ENCODE data around the gene COL6A2.
"Not testable (repeated sequence)": the region's sequence is repeated elsewhere in the genome, so short reads cannot be mapped to it uniquely, and the experiment has no call there.

COL6A2 gene

GRCh38 chr21:46078978-46079351, 18.9 kb upstream of the COL6A2 start:
- no peak for DNase-seq (ENCODE audit: low read depth in 2 of 2)

GRCh38 chr21:46079352-46080170, 18.4 kb upstream of the COL6A2 start:
- no peak for DNase-seq (ENCODE audit: low read depth in 2 of 2)

GRCh38 chr21:46080171-46081021, 17.5 kb upstream of the COL6A2 start:
- no peak for DNase-seq (ENCODE audit: low read depth in 2 of 2)

GRCh38 chr21:46081022-46081861, 16.7 kb upstream of the COL6A2 start:
- no peak for DNase-seq (ENCODE audit: low read depth in 2 of 2)

DNA sequence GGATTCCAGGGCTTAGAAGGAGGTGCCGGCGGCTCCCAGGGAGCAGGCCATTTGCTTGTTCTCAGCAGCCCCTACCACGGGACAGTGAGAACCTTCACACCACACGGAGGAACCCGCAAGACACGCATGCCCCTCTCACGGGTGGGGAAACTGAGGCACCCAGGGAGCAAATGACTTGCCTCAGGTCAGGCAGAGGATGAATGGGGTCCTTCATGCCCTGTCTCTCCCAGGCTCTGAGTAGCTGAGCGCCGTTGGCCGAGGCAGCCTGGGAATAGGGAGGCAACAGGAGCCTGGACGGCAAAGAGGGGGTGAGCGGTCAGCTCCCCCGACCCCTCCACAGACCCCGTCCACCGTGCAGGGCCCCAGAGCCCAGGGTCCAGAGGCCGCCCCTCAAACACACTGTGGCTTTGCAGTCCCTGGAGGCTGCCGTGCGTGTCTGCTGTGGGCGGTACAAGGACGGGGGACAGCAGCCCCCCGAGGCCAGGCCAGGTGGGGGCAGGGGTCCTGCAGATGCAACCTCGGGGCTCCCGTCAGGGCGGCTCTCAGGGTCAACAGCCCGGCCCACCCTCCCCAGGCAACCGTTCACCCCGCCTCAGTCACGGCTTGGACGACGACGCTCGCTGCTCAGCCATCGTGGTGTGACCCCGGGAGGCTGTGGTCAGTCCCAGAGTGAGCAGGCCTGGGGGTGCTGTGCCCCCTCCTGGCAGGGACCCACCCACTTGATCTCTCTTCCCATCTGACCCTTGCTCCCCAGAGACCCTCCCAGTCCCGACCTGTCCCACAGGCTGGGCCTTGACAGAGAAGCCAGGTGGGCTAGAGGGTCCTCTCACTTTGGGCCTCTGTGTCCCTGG, 15.8 kb upstream of the COL6A2 start:
- no peak for DNase-seq (ENCODE audit: low read depth in 2 of 2)

GRCh38 chr21:46082713-46082962, 15.3 kb upstream of the COL6A2 start:
- DNase-seq (ENCODE audit: low read depth in 2 of 2), result no peak

- no peak for DNase-seq (ENCODE audit: low read depth in 2 of 2)
These were observed 14.7 kb upstream of the COL6A2 start for GRCh38 chr21:46082963-46083790.

- DNase-seq (ENCODE audit: low read depth in 2 of 2), result no peak
These were observed 13.9 kb upstream of the COL6A2 start for GRCh38 chr21:46083791-46084561.

DNA sequence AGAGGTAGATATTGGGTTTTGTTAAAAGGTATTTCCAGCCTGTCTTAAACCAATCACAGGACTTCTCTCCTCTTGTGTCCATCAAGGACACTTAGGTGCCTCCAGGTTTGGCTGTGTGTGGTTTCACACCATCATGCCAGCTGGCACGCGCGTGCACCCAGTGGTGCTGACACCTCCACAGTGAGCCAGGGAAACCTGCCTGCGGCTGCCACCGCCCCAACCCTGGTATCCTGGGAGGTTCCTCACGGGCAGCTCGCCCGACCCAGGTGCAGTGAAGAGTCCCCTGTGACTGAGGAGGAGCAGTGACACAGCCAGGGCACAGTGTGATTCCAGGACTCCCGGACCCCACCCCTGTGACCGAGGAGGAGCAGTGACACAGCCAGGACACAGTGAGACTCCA, 13.2 kb upstream of the COL6A2 start:
- DNase-seq (ENCODE audit: low read depth in 2 of 2), result no peak

DNA sequence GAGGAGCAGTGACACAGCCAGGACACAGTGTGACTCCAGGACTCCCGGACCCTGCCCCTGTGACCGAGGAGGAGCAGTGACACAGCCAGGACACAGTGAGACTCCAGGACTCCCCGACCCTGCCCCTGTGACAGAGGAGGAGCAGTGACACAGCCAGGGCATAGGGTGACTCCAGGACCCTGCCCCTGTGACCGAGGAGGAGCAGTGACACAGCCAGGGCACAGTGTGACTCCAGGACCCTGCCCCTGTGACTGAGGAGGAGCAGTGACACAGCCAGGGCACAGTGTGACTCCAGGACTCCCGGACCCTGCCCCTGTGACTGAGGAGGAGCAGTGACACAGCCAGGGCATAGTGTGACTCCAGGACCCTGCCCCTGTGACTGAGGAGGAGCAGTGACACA, 12.7 kb upstream of the COL6A2 start:
- DNase-seq (ENCODE audit: low read depth in 2 of 2), result not testable (repeated sequence)

GRCh38 chr21:46087641-46088040, 10.3 kb upstream of the COL6A2 start:
- no peak for DNase-seq (ENCODE audit: low read depth in 2 of 2)

DNA sequence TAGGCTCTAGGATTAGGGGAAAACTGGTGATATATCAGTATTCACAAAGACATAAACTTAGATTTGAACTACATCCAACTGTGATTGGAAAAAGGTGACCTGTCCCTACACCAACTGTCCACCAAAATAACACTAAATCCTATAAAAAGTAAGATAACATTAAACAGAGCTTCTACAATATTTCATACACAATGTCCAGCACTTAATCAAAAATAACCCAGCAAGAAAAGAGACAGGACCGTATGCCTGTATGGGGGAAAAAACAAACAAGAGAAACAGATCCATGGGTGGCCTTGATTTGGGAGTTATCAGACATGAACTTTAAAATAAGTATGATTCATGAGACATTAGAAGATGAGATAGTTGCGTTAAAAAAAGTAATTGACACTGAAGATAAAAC, 9.7 kb upstream of the COL6A2 start:
- no peak for DNase-seq (ENCODE audit: low read depth in 2 of 2)

- DNase-seq (ENCODE audit: low read depth in 2 of 2), result no peak
These were observed 8.6 kb upstream of the COL6A2 start for GRCh38 chr21:46089285-46089684.

GRCh38 chr21:46091118-46091517, 6.8 kb upstream of the COL6A2 start:
- no peak for DNase-seq (ENCODE audit: low read depth in 2 of 2)

GRCh38 chr21:46091631-46092025, 6.3 kb upstream of the COL6A2 start:
- DNase-seq (ENCODE audit: low read depth in 2 of 2), result no peak

DNA sequence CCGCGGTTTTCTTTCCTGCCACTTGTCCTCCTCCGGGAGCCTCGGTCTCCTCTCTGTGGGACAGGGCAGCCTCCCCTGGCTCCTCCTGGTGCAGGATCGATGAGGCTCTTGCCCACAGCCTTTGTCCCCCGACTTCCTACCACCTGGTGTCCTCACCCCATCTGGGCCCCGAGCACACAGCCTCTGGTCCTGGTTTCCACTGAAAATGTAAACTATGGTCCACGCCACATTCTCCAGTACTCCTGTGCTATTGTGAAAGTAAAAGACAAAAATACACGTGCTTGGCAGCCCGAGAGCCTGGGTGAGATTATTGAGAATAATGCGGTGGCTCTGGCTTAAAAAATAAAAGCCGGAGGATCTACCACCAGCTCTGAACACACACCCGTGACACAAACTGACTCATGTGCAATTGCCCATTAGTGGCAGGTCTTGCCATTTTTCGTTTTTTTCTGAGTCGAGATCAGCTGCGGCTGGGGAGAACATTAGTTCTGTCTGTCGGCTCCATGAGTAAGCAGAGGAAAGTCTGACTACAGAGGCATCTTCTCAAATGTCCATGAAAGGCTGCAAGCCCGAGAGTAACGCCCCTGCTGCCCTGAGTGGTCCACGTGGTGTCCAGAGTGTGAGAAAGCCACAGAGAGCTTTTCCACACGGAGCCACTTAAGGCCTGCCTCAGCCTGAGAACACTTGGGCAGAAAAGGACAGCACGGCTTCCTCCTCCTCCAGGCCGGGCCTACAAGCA, 5.7 kb upstream of the COL6A2 start:
- no peak for DNase-seq (ENCODE audit: low read depth in 2 of 2)

DNA sequence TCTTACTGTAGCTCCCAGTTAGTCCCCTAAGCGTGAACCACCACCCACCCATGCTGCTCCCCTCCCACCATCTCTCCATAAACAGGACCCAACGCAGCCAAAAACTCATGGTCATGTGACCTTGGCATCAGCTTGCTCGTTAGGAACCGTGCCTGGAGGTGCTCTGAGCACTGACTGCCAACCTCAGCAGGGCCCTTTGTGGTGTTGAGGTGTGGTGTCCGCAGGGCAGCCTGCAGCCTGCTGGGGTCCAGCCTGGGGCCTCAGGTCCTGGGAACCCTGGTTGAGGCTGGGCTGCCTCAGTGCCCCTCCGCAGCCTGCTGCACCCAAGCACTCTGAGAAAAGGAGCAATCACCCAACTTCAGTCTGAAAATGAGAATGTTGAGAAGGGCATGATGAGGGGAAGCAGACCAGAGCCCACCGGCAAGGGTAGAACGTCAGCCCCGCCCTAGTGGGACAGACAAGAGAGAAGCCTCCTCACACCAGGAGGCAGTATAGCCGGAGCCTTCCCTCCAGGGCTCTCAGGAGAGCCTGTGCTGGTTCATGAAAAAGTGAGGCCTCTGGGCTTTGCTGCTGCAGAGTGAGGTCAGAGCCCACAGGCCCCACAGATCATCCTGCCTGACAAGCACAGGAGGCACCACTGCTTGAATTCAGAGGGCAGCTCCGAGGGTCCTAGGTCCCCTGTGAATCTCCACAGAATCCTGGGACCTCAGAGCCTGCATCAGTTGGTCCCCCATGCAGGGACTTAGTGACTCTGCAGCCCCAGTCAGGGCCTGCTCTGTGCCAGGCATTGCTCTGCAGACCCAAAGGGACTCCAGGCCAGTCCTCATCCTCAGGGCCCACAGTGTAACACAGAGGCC, 4.9 kb upstream of the COL6A2 start:
- no peak for DNase-seq (ENCODE audit: low read depth in 2 of 2)

Measured in activated CD4-positive, alpha-beta T cell treated with anti-CD3 and anti-CD28 coated beads for 24 hours (primary cell).